Trophoblast cell (in vitro differentiated cells and primary cell): Measurements from ENCODE around the gene ONECUT2. TPM values are rescaled to one million over a fixed set of nuclear protein-coding genes. Genes with fewer than 3 reads are reported as not detected.
A peak's percentile ranks its signal among the peaks of the same experiment; 100 is the strongest.
"Not testable (repeated sequence)": the region's sequence is repeated elsewhere in the genome, so short reads cannot be mapped to it uniquely, and the experiment has no call there.

ENCODE experiments used
- DNase-seq, 2 donors: peaks; one replicate each; pipeline ENCODE4 v3.0.0-alpha.2; 2016
- H2AFZ ChIP-seq: 2 replicates; pipeline ENCODE4 v1.6.1; 2013; ENCODE audit warnings: low read length, moderate library complexity, mild to moderate bottlenecking; ENCODE audit not compliant: insufficient read depth, poor library complexity
- H2AK5ac ChIP-seq: 2 replicates; pipeline ENCODE4 v1.6.1; 2013; ENCODE audit warnings: mild to moderate bottlenecking, low read length
- H2BK120ac ChIP-seq: 2 replicates; pipeline ENCODE4 v1.6.1; 2013; ENCODE audit warnings: low read length, mild to moderate bottlenecking, moderate library complexity; ENCODE audit not compliant: insufficient read depth, poor library complexity
- H2BK12ac ChIP-seq: 2 replicates; pipeline ENCODE4 v1.6.1; 2013; ENCODE audit warnings: mild to moderate bottlenecking, low read length, moderate library complexity
- H2BK5ac ChIP-seq: 2 replicates; pipeline ENCODE4 v1.6.1; 2013; ENCODE audit warnings: low read length, low read depth, moderate library complexity, mild to moderate bottlenecking; ENCODE audit not compliant: poor library complexity
- H3K14ac ChIP-seq: 2 replicates; pipeline ENCODE4 v1.6.1; 2013; ENCODE audit warnings: mild to moderate bottlenecking, low read length
- H3K18ac ChIP-seq: 2 replicates; pipeline ENCODE4 v1.6.1; 2013; ENCODE audit warnings: mild to moderate bottlenecking, low read length
- H3K23ac ChIP-seq: 2 replicates; pipeline ENCODE4 v1.6.1; 2013; ENCODE audit warnings: low read length
- H3K27ac ChIP-seq: 2 replicates; pipeline ENCODE4 v1.5.1; 2013; ENCODE audit warnings: low read depth, mild to moderate bottlenecking, inconsistent platforms, low read length, moderate library complexity
- H3K27me3 ChIP-seq: 2 replicates; pipeline ENCODE4 v1.6.1; 2013; ENCODE audit warnings: inconsistent platforms, mild to moderate bottlenecking, low read length, moderate library complexity; ENCODE audit not compliant: insufficient read depth
- H3K36me3 ChIP-seq, 2 experiments: 1 replicate in 1 of 2; 2 replicates in 1 of 2; pipeline ENCODE4 v1.6.1; 2013; ENCODE audit warnings: low read length in 2 of 2, mild to moderate bottlenecking in 2 of 2, moderate library complexity in 1 of 2; ENCODE audit not compliant: insufficient read depth in 2 of 2, control insufficient read depth in 1 of 2
- H3K4ac ChIP-seq: 2 replicates; pipeline ENCODE4 v1.6.1; 2013; ENCODE audit warnings: low read depth, mild to moderate bottlenecking, low read length, moderate library complexity
- H3K4me1 ChIP-seq, 2 experiments: 1 replicate in 1 of 2; 2 replicates in 1 of 2; pipeline ENCODE4 v1.6.1; 2013; ENCODE audit warnings: low read length in 2 of 2, mild to moderate bottlenecking in 2 of 2, moderate library complexity in 1 of 2; ENCODE audit not compliant: insufficient read depth in 2 of 2, control insufficient read depth in 1 of 2
- H3K4me2 ChIP-seq: 2 replicates; pipeline ENCODE4 v1.6.1; 2013; ENCODE audit warnings: inconsistent platforms, mild to moderate bottlenecking, low read length, moderate library complexity
- H3K4me3 ChIP-seq: 2 replicates; pipeline ENCODE4 v1.5.1; 2013; ENCODE audit warnings: mild to moderate bottlenecking, low read depth, low read length, inconsistent platforms
- H3K79me1 ChIP-seq: one replicate; pipeline ENCODE4 v1.6.1; 2013; ENCODE audit warnings: low read length
- H3K79me2 ChIP-seq: 2 replicates; pipeline ENCODE4 v1.6.1; 2013; ENCODE audit warnings: low read length, mild to moderate bottlenecking; ENCODE audit not compliant: control insufficient read depth, insufficient read depth, poor library complexity
- H3K9ac ChIP-seq: 2 replicates; pipeline ENCODE4 v1.6.1; 2013; ENCODE audit warnings: mild to moderate bottlenecking, low read length
- H3K9me3 ChIP-seq: 2 replicates; pipeline ENCODE4 v1.6.1; 2013; ENCODE audit warnings: low read depth, mild to moderate bottlenecking, control low read depth, inconsistent platforms, low read length; ENCODE audit not compliant: insufficient read depth
- H4K12ac ChIP-seq: 2 replicates; pipeline ENCODE4 v1.6.1; 2013; ENCODE audit warnings: low read depth, mild to moderate bottlenecking, low read length, moderate library complexity
- H4K8ac ChIP-seq: 2 replicates; pipeline ENCODE4 v1.6.1; 2013; ENCODE audit warnings: low read depth, mild to moderate bottlenecking, low read length, moderate library complexity
- H4K91ac ChIP-seq: one replicate; pipeline ENCODE4 v1.6.1; 2013; ENCODE audit warnings: low read depth, mild to moderate bottlenecking, low read length, moderate library complexity
- WGBS: extraction: QIAGEN DNeasy Blood & Tissue Kit; methylation state at CpG from one replicate; pipeline ENCODE4 v1.1.7; 2013; ENCODE audit warnings: missing lambda C conversion rate; ENCODE audit not compliant: insufficient read length, insufficient coverage; ENCODE audit errors: extremely low coverage; 5-methylcytosine and 5-hydroxymethylcytosine counted together
- polyA plus RNA-seq: library from polyadenylated mRNA; stranded (reverse); fragments of 200-250 nt; gene quantifications from 2 replicates; pipeline ENCODE4 v1.2.3, GENCODE V29; 2013

Gene ONECUT2
- 0.06 and 0.07 TPM in 2 replicates for polyA plus RNA-seq

- Histone ChIP-seq H3K4me2 (peak within 1 kb of the TSS; percentile 95), H2BK12ac (no peak within 1 kb of the TSS), H3K4me3 (peak within 1 kb of the TSS; percentile 74), H3K79me2 (no peaks in the 10 kb centered on the region), H4K91ac (no peak within 1 kb of the TSS), H3K27me3 (peaks cover 78% of the 10 kb centered on the region), H4K8ac (no peak within 1 kb of the TSS), H2BK5ac (no peak within 1 kb of the TSS), H4K12ac (no peak within 1 kb of the TSS), H3K9me3 (peaks cover 9% of the 10 kb centered on the region), H3K14ac (no peak within 1 kb of the TSS), H3K27ac (no peak within 1 kb of the TSS), H3K18ac (no peak within 1 kb of the TSS), H2AK5ac (no peak within 1 kb of the TSS), H3K4ac (no peak within 1 kb of the TSS), H2BK120ac (no peak within 1 kb of the TSS), H3K79me1 (no peaks in the 10 kb centered on the region), H3K9ac (no peak within 1 kb of the TSS), H3K23ac (no peak within 1 kb of the TSS), H3K4me1 (peaks cover 15 to 22% of the 10 kb centered on the region in 2 experiments), H3K36me3 (no peaks in the 10 kb centered on the region), H2AFZ (peak within 1 kb of the TSS; percentile 88)
- WGBS, result no CpG with 5 or more reads among the region's 69 CpGs
- peak; percentile 63 to 71 for DNase-seq
Measured at GRCh38 chr18:57434536-57435494, at the start of gene ONECUT2. ONECUT2 (plus strand) TSS chr18:57435374; CDS start chr18:57435717, 343 bp downstream.

GRCh38 chr18:57389271-57389670 is 45.9 kb upstream of the ONECUT2 start:
- Histone ChIP-seq H4K8ac (no peak overlapping the region), H3K14ac (no peak overlapping the region), H3K23ac (no peak overlapping the region), H2BK12ac (no peak overlapping the region), H3K79me2 (no peaks in the 10 kb centered on the region), H4K91ac (no peak overlapping the region), H2AFZ (no peak overlapping the region), H3K27me3 (no peaks in the 10 kb centered on the region), H3K4me1 (no peaks in the 10 kb centered on the region), H4K12ac (no peak overlapping the region), H3K36me3 (no peaks in the 10 kb centered on the region), H3K4me3 (no peak overlapping the region), H3K4ac (no peak overlapping the region), H3K4me2 (no peak overlapping the region), H3K9me3 (no peaks in the 10 kb centered on the region), H2BK120ac (no peak overlapping the region), H2BK5ac (no peak overlapping the region), H3K79me1 (no peaks in the 10 kb centered on the region), H3K27ac (no peak overlapping the region), H2AK5ac (no peak overlapping the region), H3K9ac (no peak overlapping the region), H3K18ac (no peak overlapping the region)
- DNase-seq, result no peak
- WGBS, result no CpG with 5 or more reads among the region's 2 CpGs

- H3K9me3 ChIP-seq, result no peaks in the 10 kb centered on the region
- H2BK5ac ChIP-seq, result no peak overlapping the region
- no peaks in the 10 kb centered on the region for H3K79me2 ChIP-seq
- no peak overlapping the region for H3K27ac ChIP-seq
- no peaks in the 10 kb centered on the region for H3K36me3 ChIP-seq
- no peak overlapping the region for H2AFZ ChIP-seq
- H3K4me3 ChIP-seq, result no peak overlapping the region
- H3K18ac ChIP-seq, result no peak overlapping the region
- no peak overlapping the region for H2AK5ac ChIP-seq
- H4K91ac ChIP-seq, result no peak overlapping the region
- no peak overlapping the region for H4K12ac ChIP-seq
- no peaks in the 10 kb centered on the region for H3K4me1 ChIP-seq
- no peak overlapping the region for H3K23ac ChIP-seq
- H3K4ac ChIP-seq, result no peak overlapping the region
- H3K9ac ChIP-seq, result no peak overlapping the region
- no peak overlapping the region for H3K4me2 ChIP-seq
- no peak for DNase-seq
- no peaks in the 10 kb centered on the region for H3K27me3 ChIP-seq
- no peak overlapping the region for H2BK12ac ChIP-seq
- H2BK120ac ChIP-seq, result no peak overlapping the region
- H4K8ac ChIP-seq, result no peak overlapping the region
- no CpG with 5 or more reads among the region's 3 CpGs for WGBS
- no peaks in the 10 kb centered on the region for H3K79me1 ChIP-seq
- H3K14ac ChIP-seq, result no peak overlapping the region
Measured at GRCh38 chr18:57390044-57390443, 45.1 kb upstream of the ONECUT2 start.

GRCh38 chr18:57394749-57395148 is 40.4 kb upstream of the ONECUT2 start:
- not testable (repeated sequence) for H3K27me3 ChIP-seq, H3K18ac ChIP-seq, H3K27ac ChIP-seq, H3K14ac ChIP-seq, H2BK120ac ChIP-seq, H3K36me3 ChIP-seq, H3K4me3 ChIP-seq, H2BK12ac ChIP-seq, H3K4me1 ChIP-seq, H4K12ac ChIP-seq, H3K4me2 ChIP-seq, H4K8ac ChIP-seq, H2BK5ac ChIP-seq, H2AFZ ChIP-seq, H3K23ac ChIP-seq, H4K91ac ChIP-seq, H3K9ac ChIP-seq, H2AK5ac ChIP-seq, H3K79me2 ChIP-seq, H3K9me3 ChIP-seq, DNase-seq, H3K4ac ChIP-seq, H3K79me1 ChIP-seq
- WGBS, result no CpG with 5 or more reads among the region's 1 CpG
